ENCODE data around the gene PI4KB. TPM values are rescaled to one million over a fixed set of nuclear protein-coding genes. Genes with fewer than 3 reads are reported as not detected.
"Not testable (repeated sequence)": the region's sequence is repeated elsewhere in the genome, so short reads cannot be mapped to it uniquely, and the experiment has no call there.

Gene PI4KB
- total RNA-seq, result 21.2 TPM

- DNase-seq (ENCODE audit: low spot score) (peak; percentile 91), ATAC-seq (peak; percentile 96)
These were observed at the start of gene PI4KB for GRCh38 chr1:151327223-151327902. PI4KB (minus strand) TSS chr1:151327416; CDS start chr1:151316481, 10,935 bp downstream.

DNA sequence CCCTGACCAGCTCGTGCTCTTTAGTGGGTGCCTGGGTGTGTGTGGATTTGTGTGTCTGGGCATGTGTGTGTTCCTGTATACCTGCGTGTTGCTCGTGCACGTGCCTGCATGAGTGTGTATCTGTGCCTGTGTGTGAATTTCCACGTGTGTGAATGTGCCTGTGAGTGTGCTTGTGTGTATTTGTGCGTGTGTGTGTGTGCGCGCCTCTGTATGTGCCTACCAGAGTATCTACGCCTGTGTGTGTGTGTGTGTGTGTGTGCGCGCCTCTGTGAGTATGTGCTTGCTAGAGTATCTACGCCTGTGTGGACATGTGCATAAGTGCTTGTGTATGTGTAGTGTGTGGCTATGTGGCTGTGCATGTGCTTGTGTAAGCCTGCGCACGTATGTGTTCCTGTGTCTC lies 46.0 kb upstream of the PI4KB start:
- no peak for ATAC-seq
- DNase-seq (ENCODE audit: low spot score), result no peak

DNA sequence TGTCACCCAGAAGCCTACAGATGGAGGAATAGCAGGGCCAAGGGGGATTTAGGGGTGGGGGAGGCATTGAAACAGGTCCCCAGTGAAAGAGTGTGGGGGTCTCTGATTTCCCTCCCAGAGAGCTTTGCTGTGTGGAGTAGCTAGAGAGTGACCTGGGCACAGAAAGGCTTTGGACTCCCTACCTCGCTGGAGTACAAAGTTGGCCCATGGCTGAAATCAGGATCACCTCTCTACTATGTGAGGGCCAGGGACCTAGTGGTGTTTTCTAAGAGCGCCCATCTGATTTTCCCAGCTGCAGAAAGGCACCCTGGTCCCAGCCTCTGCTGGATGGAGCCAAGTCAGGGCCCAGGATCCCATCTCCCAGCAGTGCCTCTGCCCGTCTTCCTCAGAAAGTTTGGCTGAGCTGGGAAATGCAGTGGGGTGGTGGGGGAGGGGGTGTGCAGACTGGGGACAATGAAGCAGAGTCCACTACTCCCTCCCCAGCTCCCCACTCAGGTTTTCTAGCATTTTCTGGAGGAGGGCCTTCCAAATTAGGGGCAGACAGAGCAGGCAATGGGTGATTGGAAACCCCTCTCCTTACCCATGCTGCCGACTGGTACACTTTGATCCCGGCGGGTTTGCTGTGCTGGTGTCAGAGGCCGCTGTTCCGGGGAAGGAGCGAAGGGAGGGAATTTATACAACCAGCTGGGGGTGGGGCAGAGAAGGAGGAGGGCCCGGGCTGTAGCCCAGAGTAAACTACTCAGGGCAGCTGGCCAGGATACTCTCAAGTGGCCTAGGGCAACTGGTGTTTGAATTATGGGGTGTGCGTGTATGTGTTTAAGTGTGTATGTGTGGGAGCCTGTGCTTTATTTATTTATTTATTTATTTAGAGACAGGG lies 45.1 kb upstream of the PI4KB start, which contains the start of gene SELENBP1:
Gene SELENBP1, minus strand, starts transcription at position 648 of the 877 bp plus-strand sequence. Its CDS starts 64 bp downstream, at position 584.
- DNase-seq (ENCODE audit: low spot score), result peak; percentile 95
- peak; percentile 69 for ATAC-seq

- DNase-seq (ENCODE audit: low spot score) (peak; percentile 84), ATAC-seq (peak; percentile 49)
These were observed 44.3 kb upstream of the PI4KB start for GRCh38 chr1:151371370-151372057.

GRCh38 chr1:151370211-151370911 lies 43.1 kb upstream of the PI4KB start:
- DNase-seq (ENCODE audit: low spot score), result no peak
- ATAC-seq, result no peak

- no peak for ATAC-seq
- DNase-seq (ENCODE audit: low spot score), result no peak
These were observed 42.4 kb upstream of the PI4KB start for GRCh38 chr1:151369621-151370048.

- DNase-seq (ENCODE audit: low spot score), result no peak
- no peak for ATAC-seq
These were observed 42.0 kb upstream of the PI4KB start for GRCh38 chr1:151369302-151369610.

GRCh38 chr1:151368393-151369301 lies 41.4 kb upstream of the PI4KB start:
- ATAC-seq, result peak; percentile 58

GRCh38 chr1:151367658-151368392 lies 40.6 kb upstream of the PI4KB start:
- DNase-seq (ENCODE audit: low spot score) (peak; percentile 84), ATAC-seq (peak; percentile 41)

More at GRCh38 chr1:151368393-151369301, 41.4 kb upstream of the PI4KB start:
- peak; percentile 89 for DNase-seq (ENCODE audit: low spot score)

GRCh38 chr1:151364996-151365395 lies 37.8 kb upstream of the PI4KB start:
- ATAC-seq (no peak), DNase-seq (ENCODE audit: low spot score) (no peak)

GRCh38 chr1:151362308-151363155 lies 35.3 kb upstream of the PI4KB start:
- DNase-seq (ENCODE audit: low spot score) (no peak), ATAC-seq (peak; percentile 25)

- no peak for DNase-seq (ENCODE audit: low spot score)
- no peak for ATAC-seq
These were observed 34.7 kb upstream of the PI4KB start for GRCh38 chr1:151361883-151362282.

- ATAC-seq (no peak), DNase-seq (ENCODE audit: low spot score) (no peak)
These were observed 29.5 kb upstream of the PI4KB start for GRCh38 chr1:151356696-151357095.

DNA sequence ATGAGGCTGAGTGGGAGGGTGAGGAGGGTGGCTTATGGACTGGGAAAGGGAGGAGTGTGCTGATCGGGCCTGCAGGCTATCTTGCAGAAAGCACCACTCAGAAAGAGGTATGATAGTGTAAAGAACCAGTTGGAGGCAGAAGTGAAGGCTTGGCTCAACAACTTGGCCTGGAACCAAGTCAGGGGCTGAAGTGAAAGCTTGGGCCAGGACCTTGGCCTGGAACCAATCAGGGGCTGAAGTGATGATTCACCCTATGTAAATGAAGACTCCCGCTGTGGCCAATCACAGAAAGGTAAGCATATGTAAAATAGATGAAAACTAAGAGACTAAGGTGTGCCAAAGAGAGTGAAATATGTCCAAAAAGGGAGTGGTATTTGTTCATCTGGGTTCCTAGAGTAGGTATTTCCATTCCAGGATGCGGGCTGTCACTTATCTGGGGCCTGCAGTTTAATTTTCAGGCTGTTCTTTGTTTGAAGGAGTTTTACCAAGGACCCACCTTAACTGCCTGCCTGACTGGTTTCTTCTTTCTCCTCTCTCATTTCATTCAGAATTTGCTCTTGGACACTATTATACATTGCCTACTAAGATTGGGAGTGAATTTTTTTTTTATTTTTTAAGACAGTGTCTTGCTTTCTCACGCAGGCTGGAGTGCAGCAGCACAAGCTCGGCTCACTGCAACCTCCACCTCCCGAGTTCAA lies 25.0 kb upstream of the PI4KB start:
- no peak for ATAC-seq
- DNase-seq (ENCODE audit: low spot score), result no peak

GRCh38 chr1:151350323-151350722 lies 23.1 kb upstream of the PI4KB start:
- not testable (repeated sequence) for DNase-seq (ENCODE audit: low spot score); ATAC-seq

DNA sequence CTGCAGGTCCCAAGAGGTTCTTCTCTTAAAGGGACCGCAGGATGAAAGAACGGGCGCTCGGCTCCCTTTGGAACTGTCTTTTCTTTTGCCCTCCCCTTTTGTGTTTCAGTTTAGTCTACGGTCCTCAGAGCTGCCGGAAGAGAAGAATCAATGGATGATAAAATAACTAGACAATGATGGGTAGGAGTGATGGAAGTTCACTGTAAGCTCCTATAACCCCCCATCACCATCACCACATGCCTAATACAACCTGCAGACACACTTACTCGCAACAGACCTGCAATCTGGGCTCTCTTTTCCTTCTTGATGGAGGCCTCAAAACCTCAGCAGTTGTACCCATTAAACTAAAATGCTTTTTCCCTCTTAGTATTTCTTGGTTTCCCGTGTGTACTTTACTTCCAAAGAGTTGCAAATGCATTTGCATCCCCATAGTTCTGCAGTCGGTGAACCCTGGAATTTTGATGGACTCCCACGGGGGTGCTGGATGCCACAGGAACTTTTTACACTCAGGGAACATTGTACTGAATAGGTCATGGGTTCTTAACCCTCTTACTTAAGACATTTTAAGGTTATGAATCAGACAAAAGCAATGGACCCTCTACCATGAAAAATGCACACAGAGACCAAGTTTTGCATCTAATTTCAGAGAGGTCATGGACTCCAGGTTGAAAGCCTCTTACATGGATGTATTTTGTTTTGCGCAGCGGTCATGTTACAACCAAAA lies 20.5 kb upstream of the PI4KB start:
- DNase-seq (ENCODE audit: low spot score), result no peak
- no peak for ATAC-seq

Data from left lobe of liver (tissue), 2 donors.